Subcutaneous adipose tissue (tissue), 4 donors: Measurements from ENCODE around the gene BTG4. TPM values are rescaled to one million over a fixed set of nuclear protein-coding genes. Genes with fewer than 3 reads are reported as not detected.
A peak's percentile ranks its signal among the peaks of the same experiment; 100 is the strongest.

Experiments used
- small RNA-seq: library from RNA; depleted of rRNA; stranded (forward); fragments of <200 nt; gene quantifications from one replicate; pipeline ENCODE3, GENCODE V24; 2016
- total RNA-seq, 4 donors: library from RNA; depleted of rRNA; stranded (reverse); fragments of >200 nt; gene quantifications; one replicate each; pipeline ENCODE4 v1.1.0, GENCODE V29; 2016

The BTG4 gene
- total RNA-seq, 4 donors from 2014 or later = not detected

Small RNA genes lying within 50 kb of the gene (small RNA-seq; reads per million reads assigned to genes)
- 0.49 reads per million for gene MIR34B
- gene MIR34C = 4.0 reads per million, percentile 70 among the genes with 10 or more reads in this experiment

Other genes with a start within 250 kb of the BTG4 start
- 1 to 10 TPM in 3 of 4 donors, under 1 TPM in 1; 0.68 to 4.0 (median 1.9) TPM for gene POU2AF3, start 213.8 kb downstream of the BTG4 start, total RNA-seq
- 1 to 10 TPM in 1 of 4 donors, under 1 TPM in 1, not detected in 2; 0.17 to 2.1 TPM for gene POU2AF1, start 133.1 kb downstream of the BTG4 start, total RNA-seq
- not detected for gene HOATZ, start 2.4 kb upstream of the BTG4 start, total RNA-seq
- 1 to 10 TPM; 1.5 to 5.1 (median 3.8) TPM for gene LAYN, start 28.3 kb upstream of the BTG4 start, total RNA-seq
- 100 to 1,000 TPM in 2 of 4 donors, 10 to 100 TPM in 2; 75.8 to 113 (median 101) TPM for gene SIK2, start 90.1 kb upstream of the BTG4 start, total RNA-seq